SK-N-MC (cell line): ENCODE results near the gene SMURF1.

Experiments used
- EZH2 ChIP-seq: fragments of 200-600 bp; sonication (generic); IDR thresholded peaks from one replicate; pipeline ENCODE4 v1.6.1; 2017; ENCODE audit warnings: antibody characterized with exemption
- FOXP2 ChIP-seq: optimal IDR thresholded peaks from 2 replicates; pipeline ENCODE3; 2011; ENCODE audit warnings: mild to moderate bottlenecking, moderate library complexity; ENCODE audit not compliant: insufficient read depth; ENCODE audit errors: extremely low read length, control extremely low read depth
- POLR2AphosphoS5 ChIP-seq: IDR thresholded peaks from 2 replicates; pipeline ENCODE4 v1.6.1; 2012; ENCODE audit warnings: mild to moderate bottlenecking, low read depth, low read length, borderline replicate concordance

DNA sequence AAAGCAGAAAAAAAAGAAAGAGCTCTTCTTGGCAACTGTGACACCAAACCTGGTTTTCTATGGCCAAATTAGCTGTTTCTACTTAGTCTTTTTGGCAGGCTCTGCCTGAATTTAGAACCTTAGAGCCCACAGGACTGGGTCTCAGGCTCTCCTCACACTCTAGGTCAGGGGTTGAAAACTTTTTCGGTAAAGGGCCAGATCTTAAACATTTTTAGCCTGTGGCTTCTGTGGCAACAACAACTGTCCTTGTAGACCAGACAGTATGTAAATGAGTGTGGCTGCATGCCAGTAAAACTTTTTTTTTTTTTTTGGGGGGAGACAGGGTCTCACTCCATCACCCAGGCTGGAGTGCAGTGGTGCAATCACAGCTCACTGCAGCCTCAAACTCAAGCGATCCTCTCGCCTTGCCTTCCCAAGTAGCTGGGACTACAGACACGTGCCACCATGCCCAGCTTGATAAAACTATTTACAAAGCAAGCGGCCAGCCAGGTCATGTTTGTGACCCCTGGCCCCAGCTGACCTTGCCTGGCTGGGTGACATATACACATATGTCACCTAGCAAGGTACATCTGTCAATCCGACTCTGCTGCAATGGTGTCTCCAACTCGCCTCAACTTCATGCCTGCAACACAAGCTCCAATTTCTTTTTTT, 46.6 kb upstream of the SMURF1 start:
- TF ChIP-seq EZH2 (no peak), POLR2AphosphoS5 (no peak), FOXP2 (no peak)
